GM19438 (cell line): Measurements from ENCODE around the gene EPHA8.

ENCODE experiments used
- ATAC-seq: cut with Tn5 transposase; IDR thresholded peaks from one replicate; pipeline ENCODE4 v1.9.1; 2021; ENCODE audit warnings: low read depth; ENCODE audit not compliant: unreplicated experiment

Gene EPHA8

GRCh38 chr1:22535399-22535798 is 27.9 kb upstream of the EPHA8 start:
- no peak for ATAC-seq

- ATAC-seq, result no peak
These were observed 26.8 kb upstream of the EPHA8 start for GRCh38 chr1:22536506-22536905.

GRCh38 chr1:22537441-22538139 is 25.7 kb upstream of the EPHA8 start:
- ATAC-seq, result no peak

DNA sequence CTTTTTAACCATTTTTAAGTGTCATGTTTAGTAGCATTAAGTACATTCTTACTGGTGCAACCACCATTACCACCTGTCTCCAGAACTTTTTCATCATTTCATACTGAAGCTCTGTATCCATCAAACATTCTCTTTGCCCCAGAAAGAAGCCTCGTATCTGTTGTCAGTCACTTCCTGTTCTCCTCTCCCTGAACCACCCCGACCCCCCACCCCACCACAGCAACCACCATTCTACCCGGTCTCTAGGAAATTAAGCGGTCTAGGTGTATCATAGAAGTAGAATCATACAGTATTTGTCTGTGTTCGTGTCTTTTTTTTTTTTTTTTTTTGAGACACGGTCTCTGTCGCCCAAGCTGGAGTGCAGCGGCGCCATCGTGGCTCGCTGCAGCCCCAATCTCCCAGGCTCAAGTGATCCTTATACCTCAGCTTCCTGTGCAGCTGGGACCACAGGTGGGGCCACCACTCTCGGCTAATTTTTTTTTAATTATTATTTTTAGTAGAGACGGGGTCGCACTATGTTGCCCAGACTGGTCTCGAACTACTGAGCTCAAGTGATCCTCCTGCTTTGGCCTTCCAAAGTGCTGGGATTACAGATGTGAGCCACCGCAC is 23.7 kb upstream of the EPHA8 start:
- no peak for ATAC-seq

GRCh38 chr1:22540337-22540736 is 23.0 kb upstream of the EPHA8 start:
- no peak for ATAC-seq

DNA sequence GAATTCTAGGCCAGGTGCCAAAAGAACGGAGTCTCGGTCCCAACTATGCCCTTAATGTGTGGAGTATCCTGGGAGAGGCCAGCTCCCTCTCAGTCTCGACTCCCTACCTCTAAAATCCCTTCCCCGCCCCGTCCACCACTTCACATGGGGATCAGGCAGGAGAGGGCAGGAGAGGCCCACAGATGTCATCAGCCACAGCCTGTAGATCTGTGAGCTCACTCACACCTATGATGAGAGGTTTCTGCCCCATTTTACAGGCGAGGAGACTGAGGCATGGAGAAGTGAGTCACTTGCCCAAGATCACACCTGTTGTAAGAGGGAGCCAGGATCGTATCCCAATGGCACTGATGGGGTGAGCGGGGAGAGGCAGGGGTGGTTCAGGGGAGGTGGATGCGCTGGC is 20.4 kb upstream of the EPHA8 start:
- no peak for ATAC-seq

DNA sequence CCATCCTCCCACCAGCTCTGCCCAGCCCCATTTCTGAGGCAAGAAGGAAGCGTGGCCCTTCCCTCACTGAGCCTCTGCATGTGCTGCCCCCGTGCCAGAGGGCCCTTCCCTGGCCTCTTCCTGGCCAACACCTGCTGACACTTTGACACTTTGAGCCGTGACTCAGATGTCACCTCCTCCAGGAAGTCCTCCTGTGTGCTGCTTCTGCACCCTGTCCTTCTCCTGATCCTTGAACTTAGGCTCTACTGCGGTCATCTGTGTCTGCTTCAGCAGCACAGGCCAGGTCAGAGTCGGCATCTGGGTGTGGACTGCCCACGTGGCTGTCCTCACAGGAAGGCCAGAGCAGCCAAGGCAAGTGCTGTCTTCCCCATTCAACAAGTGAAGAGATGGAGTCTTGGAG is 19.6 kb upstream of the EPHA8 start:
- no peak for ATAC-seq

DNA sequence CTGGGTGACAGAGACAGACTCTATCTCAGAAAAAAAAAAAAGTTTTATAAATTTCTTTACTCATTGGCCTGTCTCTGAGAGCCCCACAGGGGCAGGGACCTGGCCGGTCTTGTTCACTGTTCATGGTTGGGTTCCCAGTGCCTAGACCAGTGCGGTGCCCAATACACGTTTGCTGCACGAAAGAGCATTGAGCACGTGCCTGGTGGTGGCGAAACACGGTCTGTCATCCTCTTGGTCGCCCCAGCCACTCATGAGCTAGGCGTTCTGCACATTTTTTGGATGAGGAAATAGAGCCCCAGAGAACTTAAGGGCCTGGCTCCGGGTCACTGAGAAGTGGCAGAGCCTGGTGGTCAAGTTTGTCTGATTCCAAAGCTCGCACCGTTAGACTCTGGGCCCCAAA is 18.7 kb upstream of the EPHA8 start:
- ATAC-seq, result no peak

DNA sequence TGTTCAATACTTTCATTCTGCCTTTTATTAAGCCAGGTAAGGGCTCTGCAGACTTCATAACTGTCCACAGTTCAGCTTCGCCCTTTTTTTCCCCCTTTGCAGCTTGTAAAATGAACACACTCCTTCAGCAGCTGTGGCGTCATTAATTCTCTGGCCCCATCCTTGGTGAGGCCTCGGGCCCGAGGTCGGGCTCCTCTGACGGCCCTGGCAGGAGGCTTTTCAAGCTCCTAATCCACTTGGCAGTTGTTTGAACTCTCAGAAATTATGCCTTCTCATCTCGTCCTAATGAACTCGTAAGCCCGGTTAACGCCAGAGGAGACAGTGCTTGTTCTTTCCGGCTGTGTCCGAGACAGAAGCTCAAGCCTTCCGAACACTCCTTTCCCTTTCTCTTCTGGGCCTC is 18.1 kb upstream of the EPHA8 start:
- ATAC-seq, result no peak

DNA sequence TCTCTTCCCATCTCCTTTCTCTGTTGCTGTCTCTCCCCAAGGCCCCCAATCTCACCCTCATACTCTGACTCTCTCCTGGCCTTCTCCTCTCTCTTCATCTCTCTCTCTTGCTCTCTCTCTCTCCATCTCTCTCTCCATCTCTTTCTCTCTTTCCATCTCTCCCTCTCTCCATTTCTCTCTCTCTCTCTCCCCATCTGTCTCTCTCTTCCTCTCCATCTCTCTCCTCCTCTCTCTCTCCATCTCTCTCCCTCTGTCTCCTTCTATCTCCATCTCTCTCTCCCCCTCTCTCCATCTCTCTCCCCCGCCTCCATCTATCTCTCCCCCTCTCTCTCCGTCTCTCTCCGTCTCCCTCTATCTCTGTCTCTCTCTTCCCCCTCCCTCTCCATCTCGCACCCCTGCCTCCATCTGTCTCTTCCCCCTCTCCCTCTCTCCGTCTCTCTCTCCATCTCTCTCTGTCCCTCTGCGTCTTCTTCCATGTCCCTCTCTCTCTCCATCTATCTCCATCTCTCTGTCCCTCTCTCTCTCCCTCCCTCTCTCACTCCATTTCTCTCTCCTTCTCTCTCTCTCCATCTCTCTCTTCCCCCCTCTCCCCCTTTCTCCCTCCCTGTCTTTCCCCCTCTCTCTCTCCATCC is 16.0 kb upstream of the EPHA8 start:
- no peak for ATAC-seq

GRCh38 chr1:22547818-22548462 is 15.3 kb upstream of the EPHA8 start:
- no peak for ATAC-seq

GRCh38 chr1:22550021-22550420 is 13.3 kb upstream of the EPHA8 start:
- no peak for ATAC-seq

DNA sequence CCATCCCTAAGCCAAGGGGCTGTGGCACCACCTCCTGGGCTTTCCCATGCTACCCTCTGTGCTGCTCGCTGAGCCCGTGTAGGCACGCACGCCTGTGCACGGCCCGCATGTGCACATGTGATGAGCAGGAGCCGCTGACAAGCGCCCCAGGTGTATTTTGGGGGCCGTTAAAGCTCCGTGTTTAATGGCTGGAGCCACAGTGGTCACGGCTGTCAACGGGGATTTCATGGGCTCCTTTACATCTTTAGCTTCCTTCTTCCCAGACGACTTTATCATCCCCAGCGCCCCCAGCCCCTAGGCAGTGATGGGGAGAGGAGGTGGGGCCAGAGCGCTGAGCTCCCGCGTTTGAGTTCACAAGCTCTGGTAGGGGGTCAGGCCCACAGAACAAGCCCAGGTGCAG is 11.7 kb upstream of the EPHA8 start:
- ATAC-seq, result no peak

DNA sequence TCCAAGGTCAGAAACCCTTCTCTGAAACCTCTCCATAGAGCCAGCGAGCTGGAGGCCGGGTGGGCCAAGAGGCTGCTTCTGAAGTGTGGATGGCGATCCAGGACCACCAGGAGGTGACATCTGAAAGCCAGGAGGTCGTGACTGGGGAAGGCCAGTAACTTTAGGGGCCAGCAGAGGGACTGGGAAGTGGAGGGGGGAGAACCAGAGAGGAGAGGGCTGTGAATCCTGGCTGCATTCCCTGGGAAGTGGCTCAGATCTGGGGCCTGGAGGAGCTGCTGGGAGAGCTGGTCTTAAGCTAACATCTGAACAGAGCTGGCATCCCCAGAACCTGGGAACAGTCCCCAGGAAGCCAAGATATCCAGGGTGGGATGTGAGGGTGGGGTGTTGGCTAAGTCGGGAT is 11.3 kb upstream of the EPHA8 start:
- ATAC-seq, result no peak

- no peak for ATAC-seq
These were observed 10.0 kb upstream of the EPHA8 start for GRCh38 chr1:22553104-22553880.

DNA sequence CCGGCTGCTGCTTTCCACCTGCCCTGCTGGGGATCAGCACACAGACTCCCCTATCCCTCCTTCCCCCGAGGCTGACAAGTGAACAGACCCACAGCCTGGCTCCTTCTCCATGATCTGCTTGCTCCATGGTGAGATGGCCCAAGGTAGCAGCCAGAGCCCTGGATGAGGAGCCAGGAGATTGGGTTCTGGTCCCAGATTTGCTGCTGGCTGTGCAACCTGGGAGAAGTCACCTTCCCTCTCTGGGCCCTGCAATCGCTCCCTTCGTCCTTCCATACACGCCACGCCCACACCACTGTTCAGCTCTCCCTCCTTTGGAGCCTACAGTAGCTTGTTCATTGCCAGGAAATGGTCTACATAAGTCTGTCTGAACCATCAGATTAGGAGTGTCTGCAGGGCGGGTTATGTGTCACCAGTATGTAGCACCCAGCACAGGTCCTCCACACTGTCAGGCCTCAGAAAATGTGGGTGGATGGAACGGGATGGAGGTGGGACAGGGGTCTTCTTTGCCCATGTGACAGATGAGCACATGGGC is 9.2 kb upstream of the EPHA8 start:
- no peak for ATAC-seq

- no peak for ATAC-seq
These were observed 8.0 kb upstream of the EPHA8 start for GRCh38 chr1:22555371-22555656.

GRCh38 chr1:22556391-22557104 is 6.7 kb upstream of the EPHA8 start:
- no peak for ATAC-seq

DNA sequence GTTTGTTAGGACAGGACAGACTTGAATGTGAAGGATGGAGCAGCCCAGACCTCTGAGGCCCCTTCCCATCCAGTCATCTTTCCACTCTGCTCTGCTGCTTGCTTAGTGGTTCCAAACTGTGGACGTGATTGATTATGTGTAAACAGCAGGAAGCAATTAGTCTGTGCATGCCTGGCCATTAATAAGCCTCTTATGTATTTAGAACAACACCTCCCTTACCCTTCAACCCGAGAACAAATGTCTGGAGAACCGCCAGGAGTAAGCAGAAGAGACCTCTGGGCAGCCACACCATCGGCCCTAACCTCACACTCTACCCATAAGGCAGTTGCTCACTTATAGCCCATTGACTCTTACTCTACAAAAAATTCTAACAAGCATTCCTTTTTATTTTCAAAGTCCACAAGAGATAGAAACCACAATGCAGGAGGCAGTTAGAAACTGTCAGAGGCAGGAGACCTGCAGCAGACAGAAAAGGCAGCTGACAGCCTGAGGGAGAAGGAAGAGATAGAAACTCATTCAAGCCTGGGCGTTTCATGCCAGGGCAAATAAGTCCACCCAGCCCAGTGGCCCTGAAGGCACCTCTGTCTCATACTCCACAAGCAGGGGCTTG is 5.8 kb upstream of the EPHA8 start:
- no peak for ATAC-seq
